Astrocyte of the hippocampus (primary cell): ENCODE data around the gene WIPI1.
A peak's percentile ranks its signal among the peaks of the same experiment; 100 is the strongest.

Experiments used
- DNase-seq: peaks from one replicate; pipeline ENCODE4 v3.0.0; 2011; ENCODE audit warnings: low read depth, low spot score

The WIPI1 gene

DNA sequence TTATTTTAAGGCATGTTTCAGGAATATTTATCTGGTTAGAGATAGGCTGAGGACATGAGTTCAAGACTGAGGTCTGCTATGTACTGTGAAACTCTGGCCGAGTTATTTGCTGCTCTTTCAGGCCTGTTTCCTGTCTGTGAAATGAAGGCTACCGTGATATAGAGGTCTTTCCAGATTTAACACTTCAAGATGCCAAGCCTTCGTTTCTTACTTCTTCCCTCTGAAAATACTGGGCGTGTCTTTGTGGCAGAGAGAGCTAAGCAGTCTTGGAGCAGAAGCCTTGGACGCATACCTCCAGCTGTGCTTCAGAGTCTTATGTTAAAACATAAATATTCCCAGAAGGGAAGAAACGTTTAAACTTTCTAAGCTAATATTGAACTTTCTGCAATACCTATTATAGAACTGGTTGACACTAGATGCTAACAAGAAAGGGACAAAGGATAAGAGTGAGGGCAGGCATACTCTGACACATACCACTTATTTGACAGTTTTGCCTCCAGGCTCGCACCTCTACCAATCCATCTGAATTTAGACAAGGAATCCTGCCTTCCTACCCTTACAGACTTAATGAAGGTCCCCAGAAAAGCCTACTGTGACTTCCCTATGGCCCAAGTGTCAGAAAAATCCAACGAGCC lies 17.5 kb downstream of the WIPI1 start:
- DNase-seq = no peak

DNA sequence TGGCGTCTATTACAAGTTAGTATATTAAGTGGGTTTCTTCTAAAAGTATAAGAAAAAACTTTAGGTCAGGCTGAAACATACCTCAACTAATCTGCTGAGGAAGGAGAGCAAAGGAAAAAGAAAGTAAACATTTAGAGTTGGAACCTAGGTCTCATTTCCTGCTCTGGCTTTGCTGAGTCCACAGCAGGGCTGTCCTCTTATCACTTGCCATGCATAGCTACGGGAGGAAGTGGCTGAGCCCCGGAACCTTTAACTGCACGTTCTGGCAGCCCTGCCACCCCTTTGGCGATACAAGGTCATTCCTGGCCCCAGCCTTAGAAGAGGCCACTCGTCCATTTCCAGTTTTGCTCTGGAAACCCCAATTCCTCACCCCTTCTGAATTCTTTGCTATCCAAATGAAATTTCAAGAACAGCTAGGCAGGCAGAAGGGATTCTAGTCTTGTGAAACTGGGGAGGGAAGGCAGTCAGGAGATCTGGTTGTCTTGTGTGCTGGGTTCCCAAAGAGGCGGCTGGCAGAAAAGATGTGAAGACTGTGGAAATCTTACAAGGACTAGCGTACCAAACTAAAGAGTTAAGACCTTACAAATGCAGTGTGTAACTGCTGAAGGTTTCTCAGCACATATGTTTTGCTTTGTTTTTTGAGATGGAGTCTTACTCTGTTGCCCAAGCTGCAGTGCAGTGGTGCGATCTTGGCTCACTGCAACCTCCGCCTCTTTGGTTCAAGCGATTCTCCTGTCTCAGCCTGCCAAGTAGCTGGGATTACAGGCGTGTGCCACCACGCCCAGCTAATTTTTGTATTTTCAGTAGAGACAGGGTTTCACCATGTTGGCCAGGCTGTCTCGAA lies 19.1 kb downstream of the WIPI1 start:
- no peak for DNase-seq

DNA sequence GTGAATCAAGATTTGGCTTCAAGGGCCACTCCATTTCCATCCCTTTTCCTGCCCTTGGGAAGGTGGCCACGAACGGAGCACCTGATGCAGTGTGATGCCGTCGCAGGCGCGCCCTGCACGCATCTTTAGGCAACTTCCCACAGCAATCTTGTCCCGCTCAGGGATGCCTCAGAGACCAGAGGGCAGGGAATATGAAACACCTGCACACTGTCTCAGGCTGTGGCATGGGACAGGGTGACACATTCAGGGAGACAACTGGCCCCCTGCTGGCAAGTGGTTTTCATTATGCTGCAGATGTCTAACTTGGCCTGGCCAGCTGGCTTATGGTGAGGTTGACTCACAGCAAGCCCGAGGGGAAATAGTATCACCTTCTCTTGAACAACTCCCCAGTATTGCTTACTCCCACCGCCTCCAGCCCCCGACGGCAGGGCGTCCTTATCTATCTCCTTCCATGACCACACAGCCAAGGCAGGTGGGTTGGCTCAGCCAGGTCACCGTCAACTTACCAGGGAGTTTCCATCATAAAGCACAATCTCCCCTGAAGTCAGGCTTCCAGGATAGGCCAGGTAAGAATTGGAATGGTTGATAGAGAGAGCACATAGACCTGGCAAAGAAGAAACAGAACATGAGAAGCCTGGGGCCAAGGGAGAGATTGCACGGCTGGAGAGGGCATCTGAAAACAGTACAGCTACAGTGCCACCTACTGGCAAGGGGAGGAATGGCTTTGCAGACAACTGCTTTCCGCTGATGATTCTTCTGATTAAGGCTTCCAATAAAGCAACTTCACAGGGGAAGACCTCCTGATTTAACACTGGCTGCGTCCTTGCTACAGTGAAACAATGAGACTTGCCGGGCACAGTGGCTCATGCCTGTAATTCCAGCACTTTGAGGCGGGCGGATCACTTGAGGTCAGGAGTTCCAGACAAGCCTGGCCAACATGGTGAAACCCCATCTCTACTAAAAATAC lies 21.1 kb downstream of the WIPI1 start:
- DNase-seq = peak; percentile 84

DNA sequence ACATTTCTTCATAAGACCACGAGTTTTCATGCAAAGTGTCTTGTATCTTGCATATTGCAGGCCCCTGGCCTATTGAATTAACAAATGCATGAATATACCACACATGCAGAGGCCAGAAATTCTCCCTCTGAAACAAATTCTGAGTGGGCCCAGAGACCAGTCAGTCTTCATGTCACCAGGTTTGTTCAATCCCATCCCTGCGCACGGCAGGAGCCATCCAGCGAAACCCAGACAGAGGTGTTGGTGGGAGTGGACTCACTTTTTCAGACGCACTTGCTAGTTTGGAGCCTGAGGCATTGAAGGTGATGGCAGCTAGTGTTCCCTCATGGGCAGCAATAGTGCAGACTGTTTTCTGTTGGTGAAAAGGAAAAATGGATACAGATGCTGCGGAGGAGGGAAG lies 21.9 kb downstream of the WIPI1 start:
- DNase-seq = no peak

DNA sequence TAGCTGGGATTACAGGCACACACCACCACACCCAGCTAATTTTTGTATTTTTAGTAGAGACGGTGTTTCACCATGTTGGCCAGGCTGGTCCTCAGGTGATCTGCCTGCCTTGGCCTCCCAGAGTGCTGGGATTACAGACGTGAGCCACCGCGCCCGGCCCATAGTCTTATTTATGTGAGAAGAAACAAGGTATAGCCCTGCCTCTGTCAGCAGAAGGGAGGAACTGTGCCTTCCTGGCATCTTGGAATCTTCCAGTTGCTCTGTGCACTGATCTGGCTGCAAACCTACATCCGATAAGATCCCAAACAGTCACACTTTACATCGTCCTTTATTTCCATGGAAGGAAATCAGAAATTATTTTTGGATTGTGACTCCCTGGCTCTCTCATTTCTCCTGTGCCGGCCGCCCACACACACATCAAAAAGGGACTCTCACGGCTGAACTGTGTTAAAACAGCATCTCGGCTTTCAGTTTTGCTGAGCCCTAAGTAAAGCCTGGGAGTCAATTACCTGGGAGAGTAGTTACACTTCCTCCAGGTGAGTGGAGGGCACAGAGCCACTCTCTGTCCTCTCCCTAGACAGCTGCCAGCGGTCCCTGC lies 23.3 kb downstream of the WIPI1 start:
- DNase-seq = no peak

DNA sequence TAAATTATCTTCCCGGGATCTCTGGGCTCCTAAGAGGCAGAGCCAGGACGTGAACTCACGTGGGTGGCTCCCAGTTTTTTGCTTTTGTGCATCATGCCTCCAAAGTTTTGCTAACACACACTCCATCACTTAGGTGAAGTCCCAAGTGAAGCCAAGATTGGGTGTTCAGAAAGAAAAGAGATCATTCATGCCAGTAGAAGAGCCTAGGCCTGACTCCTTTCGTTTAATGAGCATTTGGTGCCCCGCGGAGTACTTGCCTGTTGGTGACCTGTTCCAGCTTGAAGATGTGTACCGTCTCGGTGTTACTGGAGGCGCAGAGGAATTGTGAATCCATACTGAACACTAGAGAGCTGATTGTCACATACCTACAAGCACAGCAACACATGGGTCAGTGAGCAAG lies 24.1 kb downstream of the WIPI1 start:
- DNase-seq = no peak

DNA sequence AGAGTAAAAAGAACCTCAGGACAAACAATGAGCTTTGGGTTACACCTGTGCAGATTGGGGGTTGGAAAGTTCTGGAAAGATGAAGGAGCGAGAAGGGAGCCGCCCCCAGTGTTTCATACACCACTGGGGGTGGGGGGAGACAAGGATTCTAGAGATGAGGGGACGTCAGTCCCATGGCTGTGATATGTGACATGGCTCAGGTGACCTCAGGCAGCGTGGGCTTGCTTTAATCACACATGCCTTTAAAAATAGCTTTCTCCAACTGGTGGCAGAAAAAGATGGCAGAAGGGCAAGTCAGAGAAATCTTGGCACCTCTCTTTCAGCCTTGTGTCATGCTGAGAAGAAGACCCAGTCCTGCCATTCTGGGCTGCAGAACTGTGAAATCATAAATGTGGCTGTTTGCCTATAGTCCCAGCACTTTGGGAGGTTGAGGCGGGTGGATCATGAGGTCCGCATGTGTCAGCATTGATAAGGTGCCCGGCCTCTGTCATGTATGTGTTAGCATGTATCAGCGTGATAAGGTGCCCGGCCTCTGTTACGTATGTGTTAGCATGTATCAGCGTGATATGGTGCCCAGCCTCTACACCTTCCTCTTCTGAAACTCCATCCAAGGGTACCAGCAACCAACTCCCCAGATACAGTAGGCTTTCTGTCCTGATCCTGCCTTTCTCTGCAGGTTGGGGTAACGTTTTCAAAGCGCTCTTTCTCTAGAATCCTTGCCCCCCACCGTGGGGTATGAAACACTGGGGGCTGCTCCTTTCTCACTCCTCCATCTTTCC lies 25.0 kb downstream of the WIPI1 start:
- no peak for DNase-seq

DNA sequence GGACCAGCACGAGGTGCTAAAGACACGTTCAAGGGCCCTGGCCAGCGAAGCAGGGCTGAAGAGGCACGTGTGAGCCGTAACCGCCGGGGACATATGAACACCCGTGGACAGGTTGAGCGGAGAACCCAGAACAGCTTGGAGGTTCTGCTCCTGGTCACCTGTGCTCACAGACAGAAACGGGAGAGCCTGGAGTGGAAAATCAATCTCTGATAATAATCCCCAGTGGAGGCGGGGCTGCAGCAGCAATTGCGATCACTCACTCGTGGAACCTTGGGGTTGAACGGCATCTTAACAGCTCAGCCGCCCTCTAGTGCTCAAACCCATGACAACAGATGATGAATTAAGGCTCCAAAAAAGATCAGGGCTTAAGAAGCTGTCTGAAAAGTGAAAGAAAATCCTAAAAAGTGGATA lies 25.6 kb downstream of the WIPI1 start:
- peak; percentile 49 for DNase-seq

DNA sequence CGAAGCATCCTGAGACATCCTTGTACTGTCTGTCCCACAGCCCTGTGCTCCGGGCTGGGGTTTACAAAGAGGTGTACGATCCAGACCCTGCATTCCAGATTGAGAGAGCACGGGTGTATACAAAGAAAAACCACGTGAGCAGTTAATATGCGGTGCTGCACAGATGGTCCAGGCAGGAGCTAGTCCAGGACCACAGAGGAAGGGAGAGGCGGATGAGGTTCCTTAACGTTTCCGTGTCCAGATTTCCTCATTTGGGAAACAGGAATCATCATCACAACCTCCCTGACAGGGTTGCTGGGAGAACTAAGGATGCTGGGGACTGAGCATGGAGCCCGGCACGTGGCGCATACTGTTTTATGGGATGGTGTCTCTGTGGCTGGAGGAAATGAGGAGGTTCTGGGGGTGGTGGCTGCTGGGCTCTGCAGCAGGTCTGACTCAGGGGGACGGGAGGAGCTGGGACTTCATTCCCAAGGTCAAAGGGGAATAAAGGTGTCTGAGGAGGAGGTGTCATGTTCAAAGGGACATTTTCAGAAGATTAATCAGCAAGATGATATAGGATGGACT lies 26.2 kb downstream of the WIPI1 start:
- no peak for DNase-seq

DNA sequence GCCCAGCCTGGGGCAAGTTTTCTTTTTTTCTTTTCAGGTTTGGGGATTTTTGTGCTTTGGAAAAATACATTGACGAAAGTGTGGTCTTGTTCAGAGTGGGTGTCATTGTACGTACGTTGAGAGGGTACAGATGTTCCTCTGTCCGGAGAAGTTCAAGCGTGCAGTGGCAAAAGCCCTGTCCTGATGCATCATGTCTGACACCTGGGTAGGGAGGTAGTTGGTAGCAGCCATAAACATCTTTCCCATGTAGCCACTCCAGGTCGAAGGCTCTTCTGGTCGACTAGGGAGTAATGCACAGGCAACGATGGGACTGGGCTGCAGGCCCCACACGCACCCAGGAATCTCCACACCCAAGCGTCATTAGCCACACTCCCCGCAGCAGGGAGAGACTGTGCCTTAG lies 27.4 kb downstream of the WIPI1 start:
- no peak for DNase-seq

DNA sequence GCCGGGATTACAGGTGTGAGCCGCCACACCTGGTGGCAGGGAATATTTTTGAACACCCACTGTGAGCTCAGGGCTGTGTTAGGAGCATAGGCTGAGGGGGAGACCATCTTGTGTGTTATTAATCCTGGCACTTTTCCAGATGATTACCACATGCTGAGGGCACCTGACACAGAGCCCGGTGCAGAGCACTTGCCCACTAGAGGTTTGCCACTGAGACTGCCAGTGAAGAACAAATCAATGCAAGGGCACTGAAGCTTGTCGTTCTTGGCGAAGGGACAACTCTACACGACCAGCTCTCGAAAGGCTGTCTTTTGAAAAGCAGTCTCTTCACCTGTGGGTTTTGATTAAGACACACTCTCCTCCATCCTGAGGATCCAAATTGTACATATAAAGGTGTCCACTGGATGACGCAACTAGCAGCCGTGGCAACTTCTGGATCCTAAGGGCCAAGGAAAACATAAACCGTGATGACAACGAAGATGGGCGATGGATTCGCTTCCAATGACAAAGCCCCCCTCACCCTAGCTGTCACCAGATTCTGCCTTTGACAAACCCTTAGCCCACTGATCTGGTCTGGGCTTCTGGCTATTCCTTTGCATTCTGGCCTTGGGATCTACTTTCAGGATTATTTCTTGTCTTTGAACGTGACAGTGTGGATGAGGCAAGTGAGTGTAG lies 28.7 kb downstream of the WIPI1 start:
- DNase-seq = no peak

DNA sequence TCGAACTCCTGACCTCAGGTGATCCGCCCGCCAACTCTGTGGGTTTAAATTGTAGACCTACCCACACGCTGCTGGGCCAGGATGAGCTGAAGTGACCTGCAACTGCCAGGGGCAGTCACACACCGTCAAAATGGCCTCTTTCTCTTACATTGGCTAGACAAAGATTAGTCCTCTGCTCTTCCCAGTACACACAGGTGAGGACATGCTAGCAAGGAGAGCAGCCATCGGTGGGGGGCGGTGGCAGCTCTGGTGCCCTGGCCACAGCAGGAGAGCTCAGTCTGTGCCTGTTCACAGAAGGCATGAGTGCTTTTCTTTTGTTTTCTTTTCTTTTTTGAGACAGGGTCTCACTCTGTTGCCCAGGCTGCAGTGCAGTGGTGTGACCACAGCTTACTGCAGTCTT lies 29.7 kb downstream of the WIPI1 start:
- no peak for DNase-seq

DNA sequence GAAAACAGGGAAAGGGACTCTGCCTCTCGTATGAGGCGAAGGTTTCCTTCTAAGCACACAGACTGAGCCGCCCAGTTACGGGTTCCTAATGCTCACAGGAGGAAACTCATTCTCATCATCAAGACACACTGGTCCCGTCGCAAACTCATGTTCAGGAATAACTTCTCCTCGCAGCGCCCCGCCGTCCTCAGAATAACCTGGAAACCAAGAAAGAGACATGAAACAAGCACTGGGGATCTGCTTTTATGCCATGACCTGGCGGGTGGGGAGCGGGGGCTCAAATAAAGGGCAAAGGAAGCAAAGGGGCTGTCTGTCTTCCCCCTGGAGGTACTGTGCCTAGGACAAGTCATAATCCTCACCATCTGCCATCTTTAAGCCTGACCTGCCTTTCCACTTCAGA lies 31.3 kb downstream of the WIPI1 start:
- no peak for DNase-seq

DNA sequence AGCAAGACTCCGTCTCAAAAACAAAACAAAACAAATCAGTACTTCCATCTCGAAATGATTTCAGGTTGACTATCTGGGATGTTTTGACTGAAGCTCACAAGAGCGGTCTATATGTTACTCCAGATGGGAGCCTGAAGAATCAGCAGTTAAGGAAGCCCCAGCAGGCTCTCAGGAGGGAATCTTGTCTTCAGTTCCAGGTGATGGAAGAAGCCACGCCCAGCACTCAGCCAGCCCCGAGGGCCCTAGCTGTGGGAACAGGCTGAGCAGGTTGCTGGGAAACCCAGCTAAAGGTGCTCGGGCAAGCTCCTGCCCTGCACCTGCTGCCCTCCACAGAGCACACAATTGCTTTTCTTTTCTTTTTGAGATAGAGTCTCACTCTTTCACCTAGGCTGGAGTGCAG lies 32.4 kb downstream of the WIPI1 start:
- no peak for DNase-seq

DNA sequence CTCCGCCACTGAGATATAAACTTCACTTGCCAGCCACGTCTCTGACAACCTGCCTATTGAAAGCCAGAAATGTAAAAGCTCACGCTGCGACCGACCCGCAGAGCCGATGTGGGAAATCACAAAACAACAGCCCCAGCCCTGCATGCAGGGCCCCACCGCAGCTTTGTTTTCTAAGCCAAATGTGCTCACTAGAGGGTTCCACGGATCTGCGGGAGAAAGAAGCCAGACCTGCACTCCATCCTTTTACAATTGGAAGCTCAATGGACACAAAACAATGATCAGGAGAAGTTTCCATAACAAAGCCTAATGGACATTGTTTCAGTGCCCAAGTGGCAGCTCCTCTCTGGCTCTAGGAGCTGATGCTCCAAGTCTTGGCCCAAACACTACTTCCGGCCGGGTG lies 33.1 kb downstream of the WIPI1 start:
- no peak for DNase-seq

DNA sequence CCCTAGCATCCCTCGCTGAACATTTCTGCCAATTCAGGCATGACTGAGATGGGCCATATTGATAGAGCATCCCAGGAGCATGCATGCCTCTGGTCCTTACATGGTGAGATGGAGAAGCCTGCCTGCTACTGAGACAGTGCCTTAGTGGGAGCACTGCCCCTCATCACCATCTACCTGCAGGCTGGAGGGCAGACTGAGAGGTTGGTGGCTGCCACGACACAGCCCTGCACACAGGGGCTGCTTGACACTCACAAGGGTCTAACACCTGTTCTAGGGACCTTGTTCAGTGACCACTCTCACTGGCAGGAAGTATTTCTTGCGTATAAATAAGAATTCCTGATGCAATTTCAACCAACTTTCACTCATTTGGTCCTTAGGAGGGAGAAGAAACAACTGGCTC lies 34.0 kb downstream of the WIPI1 start:
- no peak for DNase-seq

DNA sequence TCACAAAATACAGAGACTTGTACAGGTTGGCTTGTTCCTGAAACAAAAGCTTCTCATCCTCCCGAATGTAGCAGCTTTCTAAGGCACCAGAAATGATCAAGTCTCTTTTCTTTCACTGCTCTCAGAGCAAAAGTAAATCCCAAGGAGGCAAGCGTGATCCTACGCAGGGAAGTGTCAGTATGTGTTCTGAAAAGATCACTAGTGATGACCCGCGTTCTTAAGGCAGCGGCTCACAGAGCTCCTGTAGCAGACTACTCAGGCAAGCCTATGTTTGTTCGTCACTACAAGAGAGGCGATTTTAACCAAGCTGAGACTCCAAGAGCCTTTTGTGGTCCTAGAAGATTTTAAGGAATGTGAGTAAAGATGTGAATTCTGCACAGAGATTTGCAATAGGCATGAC lies 34.5 kb downstream of the WIPI1 start:
- DNase-seq = no peak

DNA sequence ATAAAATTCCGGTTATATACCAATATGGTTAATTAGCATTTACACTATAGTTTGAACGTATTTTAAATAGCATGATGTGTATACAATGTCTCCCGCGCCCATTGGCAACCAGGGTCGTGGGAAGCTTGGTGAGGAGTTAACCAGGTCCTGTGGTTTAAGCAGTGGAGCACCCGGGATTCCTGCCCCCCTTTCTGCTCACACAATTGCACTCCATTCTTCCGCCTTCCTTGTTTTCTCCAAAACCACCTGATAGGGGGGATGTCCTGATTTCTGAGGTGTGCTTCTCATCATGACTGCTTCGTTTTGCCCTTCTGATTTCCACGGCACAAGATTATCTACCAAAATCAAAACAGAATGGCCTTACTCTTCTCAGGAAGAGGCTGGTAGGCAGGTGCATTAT lies 35.8 kb downstream of the WIPI1 start:
- DNase-seq = no peak

DNA sequence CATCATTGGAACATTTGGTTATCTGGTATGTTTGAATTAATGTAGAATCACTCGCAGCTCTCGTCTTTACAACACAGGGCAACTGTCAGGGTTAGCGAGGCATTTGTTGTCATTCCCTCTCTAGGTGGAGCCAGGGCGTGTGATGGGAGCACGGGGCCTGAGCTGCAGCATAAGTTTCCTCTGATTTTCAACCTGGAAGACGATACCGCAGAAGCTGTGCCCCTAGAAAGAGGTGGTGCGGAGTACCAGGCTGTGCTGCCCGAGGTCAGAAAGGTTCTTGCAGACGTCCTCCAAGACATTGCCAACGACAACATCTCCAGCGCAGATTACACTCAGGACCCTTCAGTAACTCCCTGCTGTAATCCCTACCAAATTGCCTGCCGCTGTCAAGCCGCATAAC lies 37.2 kb downstream of the WIPI1 start:
- no peak for DNase-seq

DNA sequence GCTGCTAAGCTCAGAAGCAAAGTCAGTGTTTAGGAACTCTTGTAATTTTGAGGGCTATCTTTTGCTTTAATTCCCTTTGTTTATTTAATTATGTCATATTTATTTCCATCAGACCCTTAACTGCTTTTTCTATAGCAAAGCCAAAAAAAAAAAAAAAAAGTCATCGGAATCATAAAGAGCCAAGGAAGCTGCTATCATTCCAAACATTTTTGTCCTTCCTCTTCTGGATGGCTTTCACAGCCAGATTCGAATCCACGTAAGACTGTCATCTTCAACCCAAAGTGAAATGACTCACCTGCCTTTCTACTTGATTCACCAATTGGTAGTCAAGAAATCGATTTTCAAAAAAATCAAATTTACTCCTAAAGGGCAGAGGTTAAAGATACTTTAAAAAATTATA lies 38.4 kb downstream of the WIPI1 start:
- no peak for DNase-seq
